NCI-H526 treated with DMSO at 0.1 percent for 48 hours (cell line): Measurements from ENCODE around the gene ANAPC10.
"Not testable (repeated sequence)": the region's sequence is repeated elsewhere in the genome, so short reads cannot be mapped to it uniquely, and the experiment has no call there.

Experiments
- DNase-seq: peaks from one replicate; lab custom pipeline; 2025; lab: John Stamatoyannopoulos, UW

The ANAPC10 gene

GRCh38 chr4:145003675-145004074, 94.3 kb downstream of the ANAPC10 start:
- DNase-seq: no peak

GRCh38 chr4:145001635-145002034, 96.4 kb downstream of the ANAPC10 start:
- no peak for DNase-seq

GRCh38 chr4:145000656-145001055, 97.3 kb downstream of the ANAPC10 start:
- DNase-seq: not testable (repeated sequence)

- no peak for DNase-seq
Measured at GRCh38 chr4:144989306-144989705, 108.7 kb downstream of the ANAPC10 start.

- DNase-seq: no peak
Measured at GRCh38 chr4:144985531-144985930, 112.5 kb downstream of the ANAPC10 start.

GRCh38 chr4:144985014-144985413, 113.0 kb downstream of the ANAPC10 start:
- no peak for DNase-seq

- DNase-seq: no peak
Measured at GRCh38 chr4:144984241-144984640, 113.8 kb downstream of the ANAPC10 start.

GRCh38 chr4:144975718-144976117, 122.3 kb downstream of the ANAPC10 start:
- no peak for DNase-seq

- DNase-seq: no peak
Measured at GRCh38 chr4:144970597-144970996, 127.4 kb downstream of the ANAPC10 start.

- DNase-seq: no peak
Measured at GRCh38 chr4:144969821-144970220, 128.2 kb downstream of the ANAPC10 start.

- DNase-seq: no peak
Measured at GRCh38 chr4:144968606-144969005, 129.4 kb downstream of the ANAPC10 start.

GRCh38 chr4:144967161-144967560, 130.8 kb downstream of the ANAPC10 start:
- no peak for DNase-seq

GRCh38 chr4:144962300-144962699, 135.7 kb downstream of the ANAPC10 start:
- no peak for DNase-seq

- no peak for DNase-seq
Measured at GRCh38 chr4:144955104-144955503, 142.9 kb downstream of the ANAPC10 start.

GRCh38 chr4:144954230-144954629, 143.8 kb downstream of the ANAPC10 start:
- DNase-seq: no peak

GRCh38 chr4:144948421-144948820, 149.6 kb downstream of the ANAPC10 start:
- DNase-seq: no peak

GRCh38 chr4:144948009-144948408, 150.0 kb downstream of the ANAPC10 start:
- DNase-seq: no peak
